Bronchial epithelial cell (primary cell): ENCODE results near the gene CLNK. TPM values are rescaled to one million over a fixed set of nuclear protein-coding genes. Genes with fewer than 3 reads are reported as not detected.
A peak's percentile ranks its signal among the peaks of the same experiment; 100 is the strongest.

Experiments used
- DNase-seq: peaks from one replicate; pipeline ENCODE4 v3.0.0-alpha.2; 2010; ENCODE audit warnings: low read depth
- FAIRE-seq: peaks from 2 replicates; lab custom pipeline; 2011; peaks lifted over from hg19 to GRCh38; lab: Jason Lieb, UNC
- H3K27me3 ChIP-seq: 2 replicates; pipeline ENCODE4 v1.5.1; 2011; ENCODE audit warnings: low read length; ENCODE audit not compliant: control insufficient read depth, insufficient read depth
- H3K36me3 ChIP-seq: 2 replicates; pipeline ENCODE4 v1.5.1; 2011; ENCODE audit warnings: low read length; ENCODE audit not compliant: control insufficient read depth, insufficient read depth
- H3K4me3 ChIP-seq: 2 replicates; pipeline ENCODE4 v1.5.1; 2011; ENCODE audit warnings: mild to moderate bottlenecking, low read depth, low read length, control low read depth
- total RNA-seq: library from RNA; depleted of rRNA; stranded (reverse); fragments of >200 nt; gene quantifications from 2 replicates; pipeline ENCODE4 v1.2.1, GENCODE V29; 2014
- TF ChIP-seq, protein P1 (sequence below): IDR thresholded peaks from 2 replicates; pipeline ENCODE4 v1.5.1; 2011; ENCODE audit warnings: mild to moderate bottlenecking, moderate library complexity, low read length, control low read depth, inconsistent platforms; ENCODE audit not compliant: insufficient read depth, severe bottlenecking

The CLNK gene
- total RNA-seq, 1 donor from 2014 or later, result not detected

DNA sequence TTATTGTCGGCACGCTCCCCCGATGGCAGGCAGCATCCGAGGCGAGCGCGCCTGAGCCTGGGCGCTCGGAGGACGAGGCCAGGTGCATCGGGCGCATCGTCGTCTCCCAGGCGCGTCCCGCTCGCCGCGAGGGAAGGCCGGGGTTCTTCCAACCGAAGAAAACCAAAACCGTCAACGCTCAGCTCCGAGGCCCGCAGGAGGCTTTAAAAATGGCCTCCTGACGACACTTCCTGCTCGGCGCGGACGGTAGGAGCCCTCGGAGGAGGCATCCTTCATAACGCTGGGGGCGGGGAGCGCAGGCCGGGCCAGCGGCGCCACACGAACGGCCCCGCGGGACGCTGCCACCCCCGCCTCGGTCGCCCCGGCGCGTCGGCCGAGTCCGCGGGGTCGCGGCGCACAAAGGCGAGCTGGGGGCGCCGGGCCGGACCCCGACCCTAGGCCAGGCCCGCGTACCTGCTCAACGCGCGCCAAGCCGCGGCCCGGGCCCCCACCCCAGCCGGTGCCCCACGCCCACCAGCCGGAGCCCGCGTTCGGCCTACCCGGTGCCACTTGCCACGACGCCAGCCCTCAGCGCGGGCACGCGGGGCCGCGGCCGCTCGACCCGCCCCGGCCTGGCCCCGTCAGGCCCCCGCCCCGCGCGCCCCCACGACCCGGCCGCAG, 227.8 kb downstream of the CLNK start:
- DNase-seq (peak; percentile 29), FAIRE-seq (no peak)
- Histone ChIP-seq H3K4me3 (peak overlapping the region; percentile 59), H3K36me3 (peaks cover 8% of the 10 kb centered on the region), H3K27me3 (peaks cover 2% of the 10 kb centered on the region)
- TF ChIP-seq, protein P1, sequence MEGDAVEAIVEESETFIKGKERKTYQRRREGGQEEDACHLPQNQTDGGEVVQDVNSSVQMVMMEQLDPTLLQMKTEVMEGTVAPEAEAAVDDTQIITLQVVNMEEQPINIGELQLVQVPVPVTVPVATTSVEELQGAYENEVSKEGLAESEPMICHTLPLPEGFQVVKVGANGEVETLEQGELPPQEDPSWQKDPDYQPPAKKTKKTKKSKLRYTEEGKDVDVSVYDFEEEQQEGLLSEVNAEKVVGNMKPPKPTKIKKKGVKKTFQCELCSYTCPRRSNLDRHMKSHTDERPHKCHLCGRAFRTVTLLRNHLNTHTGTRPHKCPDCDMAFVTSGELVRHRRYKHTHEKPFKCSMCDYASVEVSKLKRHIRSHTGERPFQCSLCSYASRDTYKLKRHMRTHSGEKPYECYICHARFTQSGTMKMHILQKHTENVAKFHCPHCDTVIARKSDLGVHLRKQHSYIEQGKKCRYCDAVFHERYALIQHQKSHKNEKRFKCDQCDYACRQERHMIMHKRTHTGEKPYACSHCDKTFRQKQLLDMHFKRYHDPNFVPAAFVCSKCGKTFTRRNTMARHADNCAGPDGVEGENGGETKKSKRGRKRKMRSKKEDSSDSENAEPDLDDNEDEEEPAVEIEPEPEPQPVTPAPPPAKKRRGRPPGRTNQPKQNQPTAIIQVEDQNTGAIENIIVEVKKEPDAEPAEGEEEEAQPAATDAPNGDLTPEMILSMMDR, result no peak

DNA sequence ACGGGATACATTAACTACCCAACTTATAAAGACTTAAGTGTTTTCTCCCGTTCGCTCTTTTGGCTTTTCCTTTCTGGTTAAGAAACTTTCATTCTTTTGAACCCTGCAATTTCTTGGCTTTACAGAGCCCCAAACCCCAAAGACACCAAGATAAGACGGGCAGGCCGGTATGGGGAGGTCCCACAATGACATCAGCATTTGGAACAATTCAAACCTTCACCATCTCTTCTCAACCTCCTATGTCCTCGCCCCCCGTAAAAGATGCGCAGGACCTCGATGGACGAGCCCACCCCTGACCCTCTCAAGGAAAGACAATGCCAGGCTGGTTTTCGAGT, 228.3 kb downstream of the CLNK start:
- Histone ChIP-seq H3K4me3 (peak overlapping the region; percentile 59), H3K27me3 (no peaks in the 10 kb centered on the region), H3K36me3 (peaks cover 8% of the 10 kb centered on the region)
- DNase-seq (no peak), FAIRE-seq (no peak)
- TF ChIP-seq, protein P1, result no peak

DNA sequence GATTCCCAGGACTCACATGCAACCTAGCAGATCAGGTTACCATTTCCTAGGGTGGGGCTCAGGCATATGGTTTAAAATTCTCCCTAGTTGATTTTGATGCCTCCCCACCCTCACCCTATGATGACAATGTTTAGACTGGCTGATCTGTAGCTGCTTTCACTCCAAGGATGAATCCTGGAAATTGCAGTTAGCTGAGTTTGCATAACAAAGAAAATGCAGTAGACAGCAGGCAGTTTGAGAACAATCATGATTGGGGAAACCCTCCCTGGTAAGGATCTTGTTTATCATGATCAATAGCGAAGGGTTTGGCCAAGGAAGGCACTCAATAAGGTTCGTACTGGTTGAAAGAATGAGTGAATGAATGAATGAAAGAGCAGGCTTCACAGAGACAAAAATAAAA, 229.4 kb downstream of the CLNK start:
- TF ChIP-seq, protein P1, result no peak
- DNase-seq, result no peak
- FAIRE-seq, result no peak
- Histone ChIP-seq H3K4me3 (no peak overlapping the region), H3K27me3 (no peaks in the 10 kb centered on the region), H3K36me3 (peaks cover 8% of the 10 kb centered on the region)

DNA sequence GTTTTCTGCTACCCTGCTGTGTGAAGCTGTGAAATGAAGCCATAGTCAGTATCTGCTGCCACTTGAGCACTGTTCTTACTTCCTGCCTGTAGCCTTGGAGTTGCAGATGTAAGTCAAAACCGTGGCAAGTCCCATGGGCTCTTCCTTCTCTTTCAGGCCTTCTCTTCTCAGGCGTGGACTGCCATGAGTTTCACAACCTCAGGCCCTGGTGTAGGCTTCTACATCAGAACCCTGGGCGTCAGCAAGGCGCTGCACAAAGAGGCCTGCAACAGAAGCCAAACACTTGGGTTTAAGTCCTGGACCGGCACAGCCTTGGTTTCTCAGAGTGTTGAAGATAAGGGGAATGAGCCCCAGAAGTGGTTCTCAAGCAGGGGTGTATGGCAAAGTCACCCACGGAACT, 229.8 kb downstream of the CLNK start:
- TF ChIP-seq, protein P1, result no peak
- Histone ChIP-seq H3K36me3 (peaks cover 8% of the 10 kb centered on the region), H3K4me3 (no peak overlapping the region), H3K27me3 (no peaks in the 10 kb centered on the region)
- FAIRE-seq (no peak), DNase-seq (no peak)

DNA sequence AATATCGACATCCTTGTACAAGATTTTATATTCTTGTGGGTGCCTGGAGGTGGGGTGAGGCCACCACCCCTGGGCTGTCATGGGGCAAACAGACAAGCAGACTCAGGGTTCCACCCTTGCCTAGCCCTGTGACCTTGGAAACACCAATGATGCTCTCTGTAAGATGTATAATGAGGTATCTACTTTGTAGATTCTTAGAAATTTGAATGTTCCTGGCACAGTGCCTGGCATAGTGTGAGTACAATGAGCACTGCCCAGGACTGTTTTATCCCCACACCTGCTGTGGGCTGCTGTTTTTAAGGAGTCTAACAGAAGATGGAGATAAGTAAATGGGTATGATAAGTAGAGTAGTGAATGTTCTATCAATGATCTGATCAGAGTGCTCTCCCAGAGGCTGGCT, 230.4 kb downstream of the CLNK start:
- TF ChIP-seq, protein P1, result no peak
- H3K4me3 ChIP-seq, result no peak overlapping the region
- H3K36me3 ChIP-seq, result peaks cover 8% of the 10 kb centered on the region
- DNase-seq, result no peak
- no peaks in the 10 kb centered on the region for H3K27me3 ChIP-seq
- FAIRE-seq, result no peak

DNA sequence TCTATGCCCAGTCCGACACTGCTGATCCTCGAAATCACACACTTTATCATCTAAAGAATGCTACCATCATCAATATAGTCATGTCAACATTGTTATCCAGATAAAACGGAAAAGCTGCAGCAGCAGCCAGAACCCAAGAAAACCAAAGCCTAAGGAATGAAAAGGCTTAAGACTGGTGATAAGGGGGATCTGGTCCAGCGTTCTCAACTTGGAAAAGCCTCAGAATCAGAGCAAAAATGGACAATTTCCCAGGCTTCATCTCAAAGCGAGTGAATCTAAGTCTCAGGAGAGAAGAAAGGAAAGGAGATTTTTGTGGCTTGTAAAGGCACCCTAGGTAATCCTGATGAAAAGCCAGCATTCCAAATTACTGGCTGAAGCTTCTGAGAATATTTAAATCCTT, 235.6 kb downstream of the CLNK start:
- FAIRE-seq, result no peak
- Histone ChIP-seq H3K4me3 (no peak overlapping the region), H3K27me3 (no peaks in the 10 kb centered on the region), H3K36me3 (peaks cover 8% of the 10 kb centered on the region)
- TF ChIP-seq, protein P1, result no peak
- no peak for DNase-seq
